ENCODE measurements around the gene C11orf68.

DNA sequence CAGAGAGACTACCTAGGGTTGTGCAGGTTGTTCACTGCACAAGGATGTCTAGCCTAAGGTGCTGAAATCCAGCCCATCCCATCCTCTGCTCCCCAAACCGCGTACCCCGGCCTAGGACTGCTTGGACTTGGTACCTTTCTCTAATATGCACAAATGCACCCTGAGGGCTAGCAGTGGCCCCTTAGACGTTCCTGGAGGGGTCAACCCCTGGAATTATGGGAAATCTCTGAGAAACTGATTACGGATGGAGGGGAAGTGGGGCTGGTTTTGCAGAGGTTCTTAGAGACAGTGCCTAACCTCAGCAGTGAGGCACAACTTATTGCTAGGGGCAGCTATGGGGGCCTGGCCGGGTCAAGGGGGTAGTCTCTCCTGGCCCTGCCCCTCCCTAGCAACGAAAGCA, 2.5 kb downstream of the C11orf68 start:
- TF ChIP-seq CTCF (IDR thresholded peaks at IDR 0.05; ENCODE audit: insufficient read depth, low read length), result no peak
- no peak for TF ChIP-seq POLR2AphosphoS5 (IDR thresholded peaks at IDR 0.05; ENCODE audit: low read depth)

Measured in HL-60 (cell line).